HepG2 (cell line): ENCODE measurements around the gene TIMM44. TPM values are rescaled to one million over a fixed set of nuclear protein-coding genes. Genes with fewer than 3 reads are reported as not detected.
A peak's percentile ranks its signal among the peaks of the same experiment; 100 is the strongest.

Source experiments
- AGO1 ChIP-seq: fragments of 200-400 bp; formaldehyde crosslinking; IDR thresholded peaks from 2 replicates; pipeline ENCODE4 v1.6.1; 2017; ENCODE audit warnings: mild to moderate bottlenecking, low read depth, low read length, moderate library complexity; ENCODE audit not compliant: poor library complexity, severe bottlenecking
- ATF7 ChIP-seq, 2 experiments: fragments of 450-650 bp in 1 of 2; sonication (generic) in 1 of 2; formaldehyde crosslinking in 1 of 2; IDR thresholded peaks; 2 replicates each; pipeline versions ENCODE4 v1.4.0 to v1.6.1; 2016 to 2020; ENCODE audit warnings: antibody characterized with exemption in 1 of 2, mild to moderate bottlenecking in 1 of 2, missing genetic modification reagents in 1 of 2
- BRD4 ChIP-seq: sonication (generic); formaldehyde crosslinking; IDR thresholded peaks from 2 replicates; pipeline ENCODE4 v1.4.0; 2020; ENCODE audit warnings: missing genetic modification reagents
- CREB1 ChIP-seq, 2 experiments: fragments of 450-650 bp in 1 of 2; IDR thresholded peaks; 2 replicates each; pipeline ENCODE4 v1.6.1; 2016 to 2017; ENCODE audit warnings: control low read depth in 1 of 2, mild to moderate bottlenecking in 1 of 2, missing compliant biosample characterization in 1 of 2, missing genetic modification characterization in 1 of 2
- ETV5 ChIP-seq: IDR thresholded peaks from 2 replicates; pipeline ENCODE4 v1.6.1; 2018; ENCODE audit warnings: missing biosample characterization, missing genetic modification reagents, inconsistent platforms, borderline replicate concordance
- FOXP1 ChIP-seq, 2 experiments: fragments of 450-650 bp in 1 of 2; IDR thresholded peaks; 2 replicates each; pipeline ENCODE4 v1.6.1; 2017 to 2018; ENCODE audit warnings: antibody characterized with exemption in 1 of 2
- HOXA7 ChIP-seq: sonication (generic); formaldehyde crosslinking; IDR thresholded peaks from 2 replicates; pipeline ENCODE4 v1.8.1; 2022; ENCODE audit warnings: mild to moderate bottlenecking, missing genetic modification reagents, moderate library complexity
- KAT8 ChIP-seq: IDR thresholded peaks from 2 replicates; pipeline ENCODE4 v1.6.1; 2016; ENCODE audit warnings: missing genetic modification reagents, missing compliant biosample characterization
- MATR3 ChIP-seq: sonication (generic); formaldehyde crosslinking; IDR thresholded peaks from 2 replicates; pipeline ENCODE4 v1.4.0; 2020; ENCODE audit warnings: missing genetic modification reagents
- MIER3 ChIP-seq: IDR thresholded peaks from 2 replicates; pipeline ENCODE4 v1.6.1; 2016; ENCODE audit warnings: missing compliant biosample characterization, borderline replicate concordance
- SATB2 ChIP-seq: sonication (generic); formaldehyde crosslinking; IDR thresholded peaks from 2 replicates; pipeline ENCODE4 v1.5.0; 2020; ENCODE audit warnings: missing genetic modification reagents
- SIX1 ChIP-seq: sonication (generic); formaldehyde crosslinking; IDR thresholded peaks from 2 replicates; pipeline ENCODE4 v1.4.0; 2020; ENCODE audit warnings: missing genetic modification reagents, borderline replicate concordance
- SMARCC2 ChIP-seq: fragments of 450-650 bp; IDR thresholded peaks from 2 replicates; pipeline ENCODE4 v1.6.1; 2017; ENCODE audit warnings: antibody characterized with exemption, mild to moderate bottlenecking
- SRSF1 ChIP-seq: fragments of 200-400 bp; formaldehyde crosslinking; optimal IDR thresholded peaks from 2 replicates; pipeline ENCODE3; 2017; ENCODE audit warnings: mild to moderate bottlenecking, low read depth, low read length, moderate library complexity
- STAT5B ChIP-seq: sonication (generic); formaldehyde crosslinking; IDR thresholded peaks from 2 replicates; pipeline ENCODE4 v1.4.0; 2020; ENCODE audit warnings: missing genetic modification reagents
- ZBTB7B ChIP-seq: sonication (generic); formaldehyde crosslinking; IDR thresholded peaks from 2 replicates; pipeline ENCODE4 v1.4.0; 2020; ENCODE audit warnings: missing genetic modification reagents
- ZNF136 ChIP-seq: sonication (generic); formaldehyde crosslinking; IDR thresholded peaks from 2 replicates; pipeline ENCODE4 v1.8.1; 2022; ENCODE audit warnings: low read depth, mild to moderate bottlenecking, moderate library complexity, missing genetic modification reagents
- ZNF20 ChIP-seq: sonication (generic); formaldehyde crosslinking; IDR thresholded peaks from 2 replicates; pipeline ENCODE4 v1.4.0; 2020; ENCODE audit warnings: mild to moderate bottlenecking, moderate library complexity, missing genetic modification reagents
- ZNF276 ChIP-seq: sonication (generic); formaldehyde crosslinking; IDR thresholded peaks from 2 replicates; pipeline ENCODE4 v1.4.0; 2020; ENCODE audit warnings: mild to moderate bottlenecking, low read depth, missing genetic modification reagents
- ZNF549 ChIP-seq: sonication (generic); formaldehyde crosslinking; IDR thresholded peaks from 2 replicates; pipeline ENCODE4 v1.5.0; 2020; ENCODE audit warnings: missing genetic modification reagents
- ZNF597 ChIP-seq: sonication (generic); formaldehyde crosslinking; IDR thresholded peaks from 2 replicates; pipeline ENCODE4 v1.5.0; 2020; ENCODE audit warnings: missing genetic modification reagents
- ZNF605 ChIP-seq: sonication (generic); formaldehyde crosslinking; IDR thresholded peaks from 2 replicates; pipeline ENCODE4 v1.8.0; 2022; ENCODE audit warnings: mild to moderate bottlenecking, missing genetic modification reagents
- ZNF629 ChIP-seq: sonication (generic); formaldehyde crosslinking; conservative IDR thresholded peaks from 2 replicates; pipeline ENCODE4 v1.5.0; 2020; ENCODE audit warnings: missing genetic modification reagents
- ZNF766 ChIP-seq: sonication (generic); formaldehyde crosslinking; IDR thresholded peaks from 2 replicates; pipeline ENCODE4 v1.5.0; 2020; ENCODE audit warnings: missing genetic modification reagents, borderline replicate concordance
- polyA plus RNA-seq, 8 experiments: library from polyadenylated mRNA; depleted of rRNA in 3 of 8; stranded (reverse) in 7 of 8; unstranded in 1 of 8; fragments of >200 nt; fragmentation: Illumina TruSeq in 4 of 8; extraction: Trizol in 4 of 8; gene quantifications; 2 replicates each; pipeline versions ENCODE4 v1.2.1 to v1.2.3, GENCODE V29; 2011 to 2016; ENCODE audit warnings: low read depth in 4 of 8, missing spikeins in 1 of 8, mixed read lengths in 1 of 8; ENCODE audit not compliant: insufficient read depth in 1 of 8
- total RNA-seq, 5 experiments: library from RNA; depleted of rRNA; stranded (reverse); fragments of >200 nt; fragmentation: Illumina TruSeq; extraction: Trizol; gene quantifications; 2 replicates each; pipeline ENCODE4 v1.2.3, GENCODE V29; 2016; ENCODE audit warnings: low read depth in 1 of 5
- TF ChIP-seq, protein P1 (sequence below): sonication (generic); formaldehyde crosslinking; IDR thresholded peaks from 2 replicates; pipeline ENCODE4 v1.5.0; 2020; ENCODE audit warnings: mild to moderate bottlenecking, low read depth, missing genetic modification reagents, borderline replicate concordance
- TF ChIP-seq, protein P2 (sequence below): sonication (generic); formaldehyde crosslinking; IDR thresholded peaks from 2 replicates; pipeline ENCODE4 v1.4.0; 2020; ENCODE audit warnings: missing genetic modification reagents, borderline replicate concordance

The TIMM44 gene
- total and polyA plus RNA-seq, 2 of the 13 experiments (the other 11 are each of a cell fraction or from before 2014, with no cell fraction given): 42.9 to 72.6 TPM

DNA sequence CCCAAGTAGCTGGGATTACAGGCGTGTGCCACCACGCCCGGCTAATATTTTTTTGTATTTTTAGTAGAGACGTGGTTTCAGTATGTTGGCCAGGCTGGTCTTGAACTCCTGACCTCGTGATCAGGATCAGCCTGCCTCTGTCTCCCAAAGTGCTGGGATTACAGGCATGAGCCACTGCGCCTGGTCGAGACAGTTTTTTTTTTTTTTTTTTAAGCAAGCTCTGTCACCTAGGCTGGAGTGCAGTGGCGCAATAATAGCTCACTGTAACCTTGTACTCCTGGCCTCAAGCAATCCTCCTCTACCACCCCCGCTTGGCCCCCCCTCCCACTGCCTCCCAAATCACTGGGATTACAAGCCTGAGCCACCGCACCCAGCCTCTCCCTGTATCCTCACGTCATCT, 46.2 kb downstream of the TIMM44 start (continued):
- TF ChIP-seq SRSF1 (no peak), SATB2 (CRISPR knock-in tag) (no peak), ZNF766 (CRISPR knock-in tag) (0 out of 2 replicates have a peak, but pooled peaks have one; percentile 43), BRD4 (CRISPR knock-in tag) (no peak), AGO1 (no peak), ZNF136 (CRISPR knock-in tag) (no peak), CREB1 (IDR thresholded peaks at IDR 0.05) (peak; percentile 14; the same call in 1 of the 2 replicates), CREB1 (CRISPR knock-in tag; IDR thresholded peaks at IDR 0.05) (no peak), SMARCC2 (no peak), ZNF549 (no peak), ZBTB7B (no peak; the same call in 1 of the 2 replicates), FOXP1 (IDR thresholded peaks at IDR 0.05) (no peak), FOXP1 (CRISPR knock-in tag; IDR thresholded peaks at IDR 0.05) (no peak), KAT8 (CRISPR knock-in tag) (peak; percentile 62; the same call in 1 of the 2 replicates), ZNF597 (no peak), SIX1 (CRISPR knock-in tag) (no peak), ETV5 (CRISPR knock-in tag) (no peak), ATF7 (IDR thresholded peaks at IDR 0.05) (no peak), ATF7 (CRISPR knock-in tag; IDR thresholded peaks at IDR 0.05) (no peak; the same call in 1 of the 2 replicates), HOXA7 (CRISPR knock-in tag) (no peak), MIER3 (CRISPR knock-in tag) (peak; percentile 57; the same call in 1 of the 2 replicates), STAT5B (no peak), MATR3 (CRISPR knock-in tag) (no peak), ZNF629 (peak; percentile 71), ZNF20 (CRISPR knock-in tag) (no peak), ZNF605 (CRISPR knock-in tag) (no peak), ZNF276 (CRISPR knock-in tag) (no peak)
- TF ChIP-seq, protein P1, sequence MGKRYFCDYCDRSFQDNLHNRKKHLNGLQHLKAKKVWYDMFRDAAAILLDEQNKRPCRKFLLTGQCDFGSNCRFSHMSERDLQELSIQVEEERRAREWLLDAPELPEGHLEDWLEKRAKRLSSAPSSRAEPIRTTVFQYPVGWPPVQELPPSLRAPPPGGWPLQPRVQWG (CRISPR knock-in tag): no peak
- TF ChIP-seq, protein P2, sequence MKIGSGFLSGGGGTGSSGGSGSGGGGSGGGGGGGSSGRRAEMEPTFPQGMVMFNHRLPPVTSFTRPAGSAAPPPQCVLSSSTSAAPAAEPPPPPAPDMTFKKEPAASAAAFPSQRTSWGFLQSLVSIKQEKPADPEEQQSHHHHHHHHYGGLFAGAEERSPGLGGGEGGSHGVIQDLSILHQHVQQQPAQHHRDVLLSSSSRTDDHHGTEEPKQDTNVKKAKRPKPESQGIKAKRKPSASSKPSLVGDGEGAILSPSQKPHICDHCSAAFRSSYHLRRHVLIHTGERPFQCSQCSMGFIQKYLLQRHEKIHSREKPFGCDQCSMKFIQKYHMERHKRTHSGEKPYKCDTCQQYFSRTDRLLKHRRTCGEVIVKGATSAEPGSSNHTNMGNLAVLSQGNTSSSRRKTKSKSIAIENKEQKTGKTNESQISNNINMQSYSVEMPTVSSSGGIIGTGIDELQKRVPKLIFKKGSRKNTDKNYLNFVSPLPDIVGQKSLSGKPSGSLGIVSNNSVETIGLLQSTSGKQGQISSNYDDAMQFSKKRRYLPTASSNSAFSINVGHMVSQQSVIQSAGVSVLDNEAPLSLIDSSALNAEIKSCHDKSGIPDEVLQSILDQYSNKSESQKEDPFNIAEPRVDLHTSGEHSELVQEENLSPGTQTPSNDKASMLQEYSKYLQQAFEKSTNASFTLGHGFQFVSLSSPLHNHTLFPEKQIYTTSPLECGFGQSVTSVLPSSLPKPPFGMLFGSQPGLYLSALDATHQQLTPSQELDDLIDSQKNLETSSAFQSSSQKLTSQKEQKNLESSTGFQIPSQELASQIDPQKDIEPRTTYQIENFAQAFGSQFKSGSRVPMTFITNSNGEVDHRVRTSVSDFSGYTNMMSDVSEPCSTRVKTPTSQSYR: no peak; the same call in 1 of the 2 replicates
